Cardiac muscle cell (in vitro differentiated cells and primary cell): Measurements from ENCODE around the gene ZFP28. TPM values are rescaled to one million over a fixed set of nuclear protein-coding genes. Genes with fewer than 3 reads are reported as not detected.

Source experiments
- DNase-seq, 2 donors: peaks; one replicate each; pipeline versions ENCODE4 v3.0.0 to v3.0.0-alpha.2; 2010 to 2017; ENCODE audit warnings: low read depth in 1 of 2, low spot score in 1 of 2
- H3K27ac ChIP-seq: fragments of 200-600 bp; sonication (generic); 2 replicates; pipeline ENCODE4 v1.5.1; 2016
- H3K27me3 ChIP-seq: fragments of 200-600 bp; sonication (generic); 2 replicates; pipeline ENCODE4 v1.6.0; 2016; ENCODE audit warnings: control low read depth
- H3K36me3 ChIP-seq: fragments of 200-600 bp; sonication (generic); 2 replicates; pipeline ENCODE4 v1.5.1; 2016; ENCODE audit warnings: control low read depth
- H3K4me1 ChIP-seq: fragments of 200-600 bp; sonication (generic); 2 replicates; pipeline ENCODE4 v1.8.1; 2017; ENCODE audit warnings: low read depth, mild to moderate bottlenecking, mixed run types
- H3K4me3 ChIP-seq: fragments of 200-600 bp; sonication (generic); 2 replicates; pipeline ENCODE4 v1.5.1; 2016; ENCODE audit warnings: mild to moderate bottlenecking
- H3K9me3 ChIP-seq: fragments of 200-600 bp; sonication (generic); 2 replicates; pipeline ENCODE4 v1.5.1; 2017; ENCODE audit warnings: low read depth, mild to moderate bottlenecking, control low read depth
- CTCF ChIP-seq: IDR thresholded peaks from 2 replicates; pipeline ENCODE4 v1.5.1; 2012; ENCODE audit warnings: low read depth, mild to moderate bottlenecking, low read length
- polyA plus RNA-seq: library from polyadenylated mRNA; unstranded; fragments of >200 nt; fragmentation: Nextera tagmentation; extraction: Ambion mirVana; gene quantifications from 2 replicates; pipeline ENCODE4 v1.2.1, GENCODE V29; 2016
- total RNA-seq: library from RNA; depleted of rRNA; stranded (reverse); fragments of >200 nt; gene quantifications from 2 replicates; pipeline ENCODE4 v1.2.3, GENCODE V29; 2016

Gene ZFP28
- total and polyA plus RNA-seq, 2 experiments from 2014 or later, result 4.8 to 5.4 TPM

GRCh38 chr19:56525214-56525860, 13.4 kb upstream of the ZFP28 start:
- Histone ChIP-seq H3K36me3 (no peaks in the 10 kb centered on the region), H3K27ac (no peak overlapping the region), H3K27me3 (no peaks in the 10 kb centered on the region), H3K9me3 (no peaks in the 10 kb centered on the region), H3K4me3 (no peak overlapping the region), H3K4me1 (no peaks in the 10 kb centered on the region)
- DNase-seq, result no peak
- TF ChIP-seq CTCF, result no peak

- Histone ChIP-seq H3K27ac (no peak overlapping the region), H3K36me3 (no peaks in the 10 kb centered on the region), H3K27me3 (no peaks in the 10 kb centered on the region), H3K4me3 (no peak overlapping the region), H3K4me1 (no peaks in the 10 kb centered on the region), H3K9me3 (no peaks in the 10 kb centered on the region)
- DNase-seq, result no peak
- TF ChIP-seq CTCF, result no peak
Observed at GRCh38 chr19:56537442-56537841, 1.3 kb upstream of the ZFP28 start.

- no peaks in the 10 kb centered on the region for H3K4me1 ChIP-seq
- H3K4me3 ChIP-seq, result peak overlapping the region; percentile 77
- TF ChIP-seq CTCF, result no peak
- no peaks in the 10 kb centered on the region for H3K36me3 ChIP-seq
- H3K27me3 ChIP-seq, result no peaks in the 10 kb centered on the region
- H3K27ac ChIP-seq, result peak overlapping the region; percentile 91
- peak; percentile 86 to 93 for DNase-seq
- no peaks in the 10 kb centered on the region for H3K9me3 ChIP-seq
Observed at GRCh38 chr19:56538254-56538760, 441 bp upstream of the ZFP28 start.

GRCh38 chr19:56543776-56544175, 5.0 kb downstream of the ZFP28 start:
- no peak for TF ChIP-seq CTCF
- H3K27ac ChIP-seq, result no peak overlapping the region
- H3K36me3 ChIP-seq, result peaks cover 5% of the 10 kb centered on the region
- no peaks in the 10 kb centered on the region for H3K9me3 ChIP-seq
- H3K4me1 ChIP-seq, result no peaks in the 10 kb centered on the region
- H3K27me3 ChIP-seq, result no peaks in the 10 kb centered on the region
- H3K4me3 ChIP-seq, result no peak overlapping the region
- no peak for DNase-seq

GRCh38 chr19:56547535-56547934, 8.8 kb downstream of the ZFP28 start:
- H3K4me1 ChIP-seq, result no peaks in the 10 kb centered on the region
- no peaks in the 10 kb centered on the region for H3K9me3 ChIP-seq
- peaks cover 5% of the 10 kb centered on the region for H3K36me3 ChIP-seq
- no peak for DNase-seq
- no peak overlapping the region for H3K27ac ChIP-seq
- no peak for TF ChIP-seq CTCF
- H3K4me3 ChIP-seq, result no peak overlapping the region
- no peaks in the 10 kb centered on the region for H3K27me3 ChIP-seq
